Ishikawa (cell line): ENCODE measurements around the gene SRRM2.

Source experiments
- CEBPB ChIP-seq: IDR thresholded peaks from 2 replicates; pipeline ENCODE4 v1.6.1; 2012
- EGR1 ChIP-seq: IDR thresholded peaks from 2 replicates; pipeline ENCODE4 v1.6.1; 2012
- EP300 ChIP-seq: IDR thresholded peaks from 2 replicates; pipeline ENCODE4 v1.6.1; 2012; ENCODE audit warnings: borderline replicate concordance
- NFIC ChIP-seq: IDR thresholded peaks from 2 replicates; pipeline ENCODE4 v1.6.1; 2012
- RAD21 ChIP-seq: IDR thresholded peaks from 2 replicates; pipeline ENCODE4 v1.6.1; 2012; ENCODE audit warnings: low read depth
- TAF1 ChIP-seq: IDR thresholded peaks from 2 replicates; pipeline ENCODE4 v1.6.1; 2012; ENCODE audit warnings: low read depth, mild to moderate bottlenecking
- TCF12 ChIP-seq: IDR thresholded peaks from 2 replicates; pipeline ENCODE4 v1.6.1; 2012; ENCODE audit warnings: low read depth
- TEAD4 ChIP-seq: IDR thresholded peaks from 2 replicates; pipeline ENCODE4 v1.6.1; 2012
- TF ChIP-seq, protein P1 (sequence below): IDR thresholded peaks from 2 replicates; pipeline ENCODE4 v1.6.1; 2012; ENCODE audit warnings: low read depth, mild to moderate bottlenecking
- TF ChIP-seq, protein P2 (sequence below): IDR thresholded peaks from 2 replicates; pipeline ENCODE4 v1.6.1; 2012

DNA sequence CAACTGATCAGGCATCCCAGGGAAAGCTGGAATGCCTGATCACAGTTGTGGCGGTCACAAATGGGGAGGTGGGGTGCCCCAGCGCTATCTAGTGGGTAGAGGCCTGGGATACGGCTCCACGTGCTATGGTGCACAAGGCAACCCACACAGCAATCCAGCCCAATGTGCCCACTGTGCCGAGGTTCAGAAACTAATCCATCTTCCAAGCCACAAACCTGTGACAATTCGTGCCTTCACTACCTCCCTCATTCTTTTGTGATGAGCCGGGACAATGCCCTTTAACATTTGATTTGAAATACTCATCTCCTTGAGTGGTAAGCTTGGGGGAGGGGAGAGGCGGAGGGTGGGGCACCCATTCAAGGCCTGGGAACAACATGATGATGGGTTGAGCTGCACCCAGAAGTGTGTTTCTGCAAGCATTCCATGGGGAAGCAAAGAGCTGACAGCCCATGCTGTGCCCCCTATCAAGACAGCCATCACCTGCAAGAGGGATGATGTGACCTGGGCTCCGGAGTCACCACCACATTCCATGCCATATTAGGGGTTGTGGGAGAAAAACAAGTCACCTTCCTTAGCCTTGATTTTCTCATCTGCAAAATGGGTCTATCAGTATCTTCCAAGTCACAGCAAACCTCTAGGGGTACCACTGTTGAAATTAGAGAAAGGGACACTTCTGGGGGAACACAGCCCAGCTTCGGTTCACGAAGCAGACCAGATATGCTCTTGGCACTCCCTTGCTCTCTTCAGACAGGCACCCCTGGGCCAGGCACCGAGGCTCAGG is 20.9 kb downstream of the SRRM2 start:
- TF ChIP-seq EGR1 (no peak), RAD21 (no peak), TEAD4 (no peak), TCF12 (no peak), CEBPB (no peak), NFIC (no peak), EP300 (no peak), TAF1 (no peak)
- TF ChIP-seq, protein P1, sequence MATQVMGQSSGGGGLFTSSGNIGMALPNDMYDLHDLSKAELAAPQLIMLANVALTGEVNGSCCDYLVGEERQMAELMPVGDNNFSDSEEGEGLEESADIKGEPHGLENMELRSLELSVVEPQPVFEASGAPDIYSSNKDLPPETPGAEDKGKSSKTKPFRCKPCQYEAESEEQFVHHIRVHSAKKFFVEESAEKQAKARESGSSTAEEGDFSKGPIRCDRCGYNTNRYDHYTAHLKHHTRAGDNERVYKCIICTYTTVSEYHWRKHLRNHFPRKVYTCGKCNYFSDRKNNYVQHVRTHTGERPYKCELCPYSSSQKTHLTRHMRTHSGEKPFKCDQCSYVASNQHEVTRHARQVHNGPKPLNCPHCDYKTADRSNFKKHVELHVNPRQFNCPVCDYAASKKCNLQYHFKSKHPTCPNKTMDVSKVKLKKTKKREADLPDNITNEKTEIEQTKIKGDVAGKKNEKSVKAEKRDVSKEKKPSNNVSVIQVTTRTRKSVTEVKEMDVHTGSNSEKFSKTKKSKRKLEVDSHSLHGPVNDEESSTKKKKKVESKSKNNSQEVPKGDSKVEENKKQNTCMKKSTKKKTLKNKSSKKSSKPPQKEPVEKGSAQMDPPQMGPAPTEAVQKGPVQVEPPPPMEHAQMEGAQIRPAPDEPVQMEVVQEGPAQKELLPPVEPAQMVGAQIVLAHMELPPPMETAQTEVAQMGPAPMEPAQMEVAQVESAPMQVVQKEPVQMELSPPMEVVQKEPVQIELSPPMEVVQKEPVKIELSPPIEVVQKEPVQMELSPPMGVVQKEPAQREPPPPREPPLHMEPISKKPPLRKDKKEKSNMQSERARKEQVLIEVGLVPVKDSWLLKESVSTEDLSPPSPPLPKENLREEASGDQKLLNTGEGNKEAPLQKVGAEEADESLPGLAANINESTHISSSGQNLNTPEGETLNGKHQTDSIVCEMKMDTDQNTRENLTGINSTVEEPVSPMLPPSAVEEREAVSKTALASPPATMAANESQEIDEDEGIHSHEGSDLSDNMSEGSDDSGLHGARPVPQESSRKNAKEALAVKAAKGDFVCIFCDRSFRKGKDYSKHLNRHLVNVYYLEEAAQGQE = no peak
- TF ChIP-seq, protein P2, sequence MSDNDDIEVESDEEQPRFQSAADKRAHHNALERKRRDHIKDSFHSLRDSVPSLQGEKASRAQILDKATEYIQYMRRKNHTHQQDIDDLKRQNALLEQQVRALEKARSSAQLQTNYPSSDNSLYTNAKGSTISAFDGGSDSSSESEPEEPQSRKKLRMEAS = no peak
